ENCODE data around the gene OR52E6. TPM values are rescaled to one million over a fixed set of nuclear protein-coding genes. Genes with fewer than 3 reads are reported as not detected.

Gene OR52E6
- total and polyA plus RNA-seq, 10 donors: not detected

- H3K36me3 ChIP-seq: no peaks in the 10 kb centered on the region
- peak within 1 kb of the TSS; percentile 27 to 71 (median 48) for H3K4me3 ChIP-seq
- H3K27ac ChIP-seq: peak within 1 kb of the TSS in 1 of 8 donors; percentile 40
- H3K9me3 ChIP-seq: peaks cover 0 to 14% (median 8%) of the 10 kb centered on the region in 8 donors
- H3K27me3 ChIP-seq (replicated peaks in 1 of 7): peaks cover 0 to 15% (median 0%) of the 10 kb centered on the region in 7 donors
- TF ChIP-seq POLR2A (IDR thresholded peaks at IDR 0.05): no peak
- no peak for TF ChIP-seq POLR2AphosphoS5 (IDR thresholded peaks at IDR 0.05)
- TF ChIP-seq CTCF (IDR thresholded peaks at IDR 0.05 in 8 of 11, conservative IDR thresholded peaks at IDR 0.05 in 3 of 11): peak; percentile 78 to 93 (median 87)
- H3K4me1 ChIP-seq: peaks cover 0 to 15% (median 13%) of the 10 kb centered on the region in 6 donors
- 7 to 26% (median 13%) methylated on average over 24 of the region's 24 CpGs for WGBS, 5 donors
- peak; percentile 82 for DNase-seq
- intact Hi-C loops (cut with DNase I; ENCODE audit: low total_unique reads): loop anchor here (2.0 to 5.0 kb wide), 3 partner anchors 211 to 686 kb away; partner anchors contain the start of gene TRIM6
Measured at GRCh38 chr11:5808500-5809121, 33.1 kb downstream of the OR52E6 start, which contains the start of gene OR52N2. TSS of gene OR52N2 (plus strand) at chr11:5808924. CDS start at chr11:5820336, 11,412 bp downstream.

- no peak for DNase-seq
- H3K27ac ChIP-seq: no peak overlapping the region
- H3K9me3 ChIP-seq: peaks cover 0 to 16% (median 10%) of the 10 kb centered on the region in 8 donors
- H3K4me3 ChIP-seq: no peak overlapping the region
- WGBS, 5 donors: 70 to 79% (median 76%) methylated on average over 10 of the region's 10 CpGs
- H3K27me3 ChIP-seq (replicated peaks in 1 of 7): peaks cover 0 to 15% (median 0%) of the 10 kb centered on the region in 7 donors
- H3K36me3 ChIP-seq: no peaks in the 10 kb centered on the region
- intact Hi-C loops (cut with DNase I; ENCODE audit: low total_unique reads): loop anchor here (5.0 kb wide), 2 partner anchors 210 to 685 kb away; partner anchors contain the start of gene TRIM6
- TF ChIP-seq POLR2A (IDR thresholded peaks at IDR 0.05): no peak
- TF ChIP-seq POLR2AphosphoS5 (IDR thresholded peaks at IDR 0.05): no peak
- no peak for TF ChIP-seq CTCF (IDR thresholded peaks at IDR 0.05 in 8 of 11, conservative IDR thresholded peaks at IDR 0.05 in 3 of 11)
- H3K4me1 ChIP-seq: peaks cover 0 to 15% (median 13%) of the 10 kb centered on the region in 6 donors
Measured at GRCh38 chr11:5807580-5807979, 34.1 kb downstream of the OR52E6 start.

GRCh38 chr11:5803982-5804381, 37.7 kb downstream of the OR52E6 start:
- peaks cover 0 to 12% (median 0%) of the 10 kb centered on the region in 7 donors for H3K27me3 ChIP-seq (replicated peaks in 1 of 7)
- intact Hi-C loops (cut with DNase I; ENCODE audit: low total_unique reads): no loop called here
- peaks cover 0 to 9% (median 8%) of the 10 kb centered on the region in 6 donors for H3K4me1 ChIP-seq
- H3K27ac ChIP-seq: no peak overlapping the region
- peaks cover 0 to 16% (median 10%) of the 10 kb centered on the region in 8 donors for H3K9me3 ChIP-seq
- 76 to 95% (median 91%) methylated on average over 5 of the region's 5 CpGs for WGBS, 5 donors
- no peak for DNase-seq
- no peak for TF ChIP-seq POLR2AphosphoS5 (IDR thresholded peaks at IDR 0.05)
- no peak for TF ChIP-seq CTCF (IDR thresholded peaks at IDR 0.05 in 8 of 11, conservative IDR thresholded peaks at IDR 0.05 in 3 of 11)
- TF ChIP-seq POLR2A (IDR thresholded peaks at IDR 0.05): no peak
- H3K4me3 ChIP-seq: no peak overlapping the region
- no peaks in the 10 kb centered on the region for H3K36me3 ChIP-seq

- Histone ChIP-seq H3K27me3 (replicated peaks in 1 of 7) (peaks cover 0 to 7% (median 0%) of the 10 kb centered on the region in 7 donors), H3K9me3 (peaks cover 0 to 3% (median 0%) of the 10 kb centered on the region in 8 donors), H3K4me1 (no peaks in the 10 kb centered on the region), H3K36me3 (no peaks in the 10 kb centered on the region), H3K27ac (no peak overlapping the region), H3K4me3 (no peak overlapping the region)
- DNase-seq: no peak
- intact Hi-C loops (cut with DNase I; ENCODE audit: low total_unique reads): no loop called here
- 87 to 91% (median 88%) methylated on average over 6 of the region's 6 CpGs for WGBS, 5 donors
- TF ChIP-seq POLR2AphosphoS5 (IDR thresholded peaks at IDR 0.05) (no peak), POLR2A (IDR thresholded peaks at IDR 0.05) (no peak), CTCF (IDR thresholded peaks at IDR 0.05 in 8 of 11, conservative IDR thresholded peaks at IDR 0.05 in 3 of 11) (no peak)
Measured at GRCh38 chr11:5796541-5796940, 45.2 kb downstream of the OR52E6 start.

Data from spleen (tissue), 11 donors.